GM12878 (cell line): Measurements from ENCODE around the gene GAS2. TPM values are rescaled to one million over a fixed set of nuclear protein-coding genes. Genes with fewer than 3 reads are reported as not detected.
A peak's percentile ranks its signal among the peaks of the same experiment; 100 is the strongest.

ENCODE experiments used
- ATAC-seq: fragments of 200-7000 bp; cut with Tn5 transposase; 3 replicates; pipeline ENCODE4 v1.9.1; 2020; ENCODE audit warnings: mild to moderate bottlenecking, moderate library complexity
- BruUV-seq: library from RNA; stranded (reverse); fragments of 400-500 nt; replicated peaks from 2 replicates; lab custom pipeline; 2021; lab: Mats Ljungman, UMichigan
- CTCF ChIA-PET: fragments of 300-600 bp; sonication (Branson Sonifier 250); formaldehyde crosslinking; extraction: SDS; loops from one replicate; lab custom pipeline; 2021; ENCODE audit warnings: inconsistent platforms; lab: Yijun Ruan, JAX
- POLR2A ChIA-PET: fragments of 350-600 bp; formaldehyde crosslinking; extraction: SDS; loops from one replicate; lab custom pipeline; 2021; ENCODE audit warnings: inconsistent platforms; lab: Charles Lee
- RAD21 ChIA-PET: fragments of 300-600 bp; sonication (Branson Sonifier 250); formaldehyde crosslinking; loops from one replicate; lab custom pipeline; 2023; ENCODE audit warnings: antibody characterized with exemption; ENCODE audit not compliant: unreplicated experiment; lab: Charles Lee
- SMC1A ChIA-PET: fragments of 300-600 bp; sonication (Branson Sonifier 250); formaldehyde crosslinking; loops from one replicate; lab custom pipeline; 2023; ENCODE audit not compliant: unreplicated experiment, uncharacterized antibody; lab: Charles Lee
- DNase-seq: peaks from one replicate; pipeline ENCODE4 v3.0.0-alpha.2; 2011; ENCODE audit warnings: low read depth, low spot score
- FAIRE-seq: peaks from 3 replicates; lab custom pipeline; 2011; peaks lifted over from hg19 to GRCh38; lab: Jason Lieb, UNC
- H2AFZ ChIP-seq: 2 replicates; pipeline ENCODE4 v1.6.0; 2011; ENCODE audit warnings: low read depth, low read length, control low read depth; ENCODE audit not compliant: control insufficient read depth
- H3K27ac ChIP-seq: 2 replicates; pipeline ENCODE4 v1.5.1; 2011; ENCODE audit warnings: control low read depth; ENCODE audit not compliant: control insufficient read depth, insufficient read depth
- H3K27me3 ChIP-seq, 2 experiments: replicated peaks in 1 of 2; 2 replicates each; pipeline versions ENCODE4 v1.6.0 to v1.6.1; 2011; ENCODE audit warnings: low read length in 1 of 2; ENCODE audit not compliant: control insufficient read depth in 2 of 2, insufficient read depth in 2 of 2
- H3K36me3 ChIP-seq, 2 experiments: 2 replicates each; pipeline ENCODE4 v1.5.1; 2011; ENCODE audit warnings: low read length in 1 of 2; ENCODE audit not compliant: control insufficient read depth in 2 of 2, insufficient read depth in 2 of 2
- H3K4me1 ChIP-seq: 2 replicates; pipeline ENCODE4 v1.6.1; 2011; ENCODE audit warnings: mild to moderate bottlenecking, low read length, moderate library complexity, mixed read lengths; ENCODE audit not compliant: control insufficient read depth, insufficient read depth
- H3K4me2 ChIP-seq: 2 replicates; pipeline ENCODE4 v1.6.0; 2011; ENCODE audit warnings: control low read depth; ENCODE audit not compliant: control insufficient read depth, insufficient read depth
- H3K4me3 ChIP-seq: fragments of 200-600 bp; sonication (generic); 2 replicates; pipeline ENCODE4 v1.5.1; 2016
- H3K79me2 ChIP-seq: 2 replicates; pipeline ENCODE4 v1.6.0; 2011; ENCODE audit warnings: low read length; ENCODE audit not compliant: control insufficient read depth, insufficient read depth
- H3K9ac ChIP-seq: 2 replicates; pipeline ENCODE4 v1.8.0; 2011; ENCODE audit warnings: low read length, control low read depth, mixed read lengths; ENCODE audit not compliant: control insufficient read depth, insufficient read depth
- H3K9me3 ChIP-seq: replicated peaks from 3 replicates; pipeline ENCODE4 v1.5.1; 2011; ENCODE audit warnings: mild to moderate bottlenecking, low read length; ENCODE audit not compliant: control insufficient read depth, insufficient read depth
- H4K20me1 ChIP-seq: 2 replicates; pipeline ENCODE4 v1.6.0; 2011; ENCODE audit not compliant: control insufficient read depth, insufficient read depth
- ATF7 ChIP-seq: fragments of 450-650 bp; IDR thresholded peaks from 2 replicates; pipeline ENCODE4 v1.6.1; 2016; ENCODE audit warnings: low read depth, mild to moderate bottlenecking
- BACH1 ChIP-seq: fragments of 450-650 bp; IDR thresholded peaks from 2 replicates; pipeline ENCODE4 v1.6.1; 2017; ENCODE audit warnings: mild to moderate bottlenecking, borderline replicate concordance
- DPF2 ChIP-seq: fragments of 450-650 bp; IDR thresholded peaks from 2 replicates; pipeline ENCODE4 v1.6.1; 2017; ENCODE audit warnings: mild to moderate bottlenecking
- EP300 ChIP-seq, 2 experiments: fragments of 150-350 bp in 1 of 2; IDR thresholded peaks; 2 replicates each; pipeline ENCODE4 v1.6.1; 2011 to 2012; ENCODE audit warnings: low read depth in 2 of 2, low read length in 2 of 2, borderline replicate concordance in 1 of 2, improper control_type of control experiment in 1 of 2, inconsistent platforms in 1 of 2; ENCODE audit not compliant: control insufficient read depth in 1 of 2
- ESRRA ChIP-seq: IDR thresholded peaks from 2 replicates; pipeline ENCODE4 v1.6.1; 2012; ENCODE audit warnings: mild to moderate bottlenecking, low read length, improper control_type of control experiment
- IKZF1 ChIP-seq: fragments of 450-650 bp; conservative IDR thresholded peaks from 2 replicates; pipeline ENCODE4 v1.6.1; 2017; ENCODE audit warnings: antibody characterized with exemption, mild to moderate bottlenecking
- IKZF2 ChIP-seq, 2 experiments: fragments of 450-650 bp; IDR thresholded peaks; 2 replicates each; pipeline ENCODE4 v1.6.1; 2017; ENCODE audit warnings: mild to moderate bottlenecking in 2 of 2, moderate library complexity in 2 of 2
- MEF2A ChIP-seq: IDR thresholded peaks from 2 replicates; pipeline ENCODE4 v1.6.1; 2011; ENCODE audit warnings: low read depth, mild to moderate bottlenecking, low read length, moderate library complexity; ENCODE audit not compliant: insufficient read depth
- MEF2B ChIP-seq: fragments of 450-650 bp; IDR thresholded peaks from 2 replicates; pipeline ENCODE4 v1.6.1; 2018; ENCODE audit warnings: mild to moderate bottlenecking, moderate library complexity; ENCODE audit not compliant: partially characterized antibody, poor library complexity, severe bottlenecking
- MTA2 ChIP-seq: fragments of 450-650 bp; IDR thresholded peaks from 2 replicates; pipeline ENCODE4 v1.6.1; 2016; ENCODE audit warnings: low read depth, mild to moderate bottlenecking, moderate library complexity
- RAD51 ChIP-seq: fragments of 450-650 bp; IDR thresholded peaks from 2 replicates; pipeline ENCODE4 v1.6.1; 2016; ENCODE audit warnings: moderate library complexity, mild to moderate bottlenecking, inconsistent platforms
- RUNX3 ChIP-seq: IDR thresholded peaks from 2 replicates; pipeline ENCODE4 v1.6.1; 2012; ENCODE audit warnings: low read length, inconsistent platforms
- SMARCA5 ChIP-seq: fragments of 450-650 bp; IDR thresholded peaks from 2 replicates; pipeline ENCODE4 v1.6.1; 2017; ENCODE audit warnings: mild to moderate bottlenecking
- SPI1 ChIP-seq: IDR thresholded peaks from 2 replicates; pipeline ENCODE4 v1.6.1; 2011; ENCODE audit warnings: low read depth, mild to moderate bottlenecking, low read length, moderate library complexity, borderline replicate concordance; ENCODE audit not compliant: insufficient read depth
- ZNF217 ChIP-seq: fragments of 450-650 bp; IDR thresholded peaks from 2 replicates; pipeline ENCODE4 v1.6.1; 2017; ENCODE audit warnings: antibody characterized with exemption, mild to moderate bottlenecking
- WGBS: methylation state at CpG from one replicate; pipeline ENCODE4 v1.1.6; 2016; ENCODE audit warnings: low lambda C conversion rate; ENCODE audit not compliant: insufficient replicate concordance, insufficient coverage; ENCODE audit errors: missing lambda C conversion rate; 5-methylcytosine and 5-hydroxymethylcytosine counted together
- in situ Hi-C: fragments of 300-500 bp; cut with MboI; formaldehyde crosslinking; loops from 9 replicates; pipeline ENCODE4 v1.14.3; 2018; ENCODE audit warnings: mixed read lengths
- intact Hi-C: fragments of 100-400 bp; cut with micrococcal nuclease; formaldehyde crosslinking; loops from one replicate; pipeline ENCODE4 v1.14.2; 2022; ENCODE audit not compliant: unreplicated experiment
- polyA plus RNA-seq, 11 experiments: library from polyadenylated mRNA; depleted of rRNA in 4 of 11; unstranded in 6 of 11; stranded (reverse) in 5 of 11; fragments of >200 nt; fragmentation: Nextera tagmentation in 4 of 11; fragmentation: Illumina TruSeq in 1 of 11; extraction: Ambion mirVana in 4 of 11; extraction: Trizol in 1 of 11; gene quantifications; 1 replicate in 1 of 11; 2 replicates in 10 of 11; pipeline versions ENCODE4 v1.2.1 to v1.2.3, GENCODE V29; 2011 to 2016; ENCODE audit warnings: inconsistent platforms in 2 of 11, missing spikeins in 2 of 11, low read depth in 1 of 11
- total RNA-seq, 4 experiments: library from RNA; depleted of rRNA in 3 of 4; stranded (reverse); fragments of >200 nt in 3 of 4; fragmentation: Illumina TruSeq in 1 of 4; extraction: Trizol in 1 of 4; gene quantifications; 2 replicates each; pipeline versions ENCODE4 v1.2.1 to v1.2.3, GENCODE V29; 2013 to 2021
- TF ChIP-seq, protein P1 (sequence below): fragments of 450-650 bp; IDR thresholded peaks from 2 replicates; pipeline ENCODE4 v1.6.1; 2017; ENCODE audit warnings: mild to moderate bottlenecking, moderate library complexity
- TF ChIP-seq, protein P2 (sequence below): fragments of 450-650 bp; conservative IDR thresholded peaks from 2 replicates; pipeline ENCODE4 v1.6.1; 2017; ENCODE audit warnings: mild to moderate bottlenecking, moderate library complexity

The GAS2 gene
- total and polyA plus RNA-seq, 10 of the 15 experiments (the other 5 are each of a cell fraction or from before 2014, with no cell fraction given): 16.4 to 81.4 (median 26.2) TPM

DNA sequence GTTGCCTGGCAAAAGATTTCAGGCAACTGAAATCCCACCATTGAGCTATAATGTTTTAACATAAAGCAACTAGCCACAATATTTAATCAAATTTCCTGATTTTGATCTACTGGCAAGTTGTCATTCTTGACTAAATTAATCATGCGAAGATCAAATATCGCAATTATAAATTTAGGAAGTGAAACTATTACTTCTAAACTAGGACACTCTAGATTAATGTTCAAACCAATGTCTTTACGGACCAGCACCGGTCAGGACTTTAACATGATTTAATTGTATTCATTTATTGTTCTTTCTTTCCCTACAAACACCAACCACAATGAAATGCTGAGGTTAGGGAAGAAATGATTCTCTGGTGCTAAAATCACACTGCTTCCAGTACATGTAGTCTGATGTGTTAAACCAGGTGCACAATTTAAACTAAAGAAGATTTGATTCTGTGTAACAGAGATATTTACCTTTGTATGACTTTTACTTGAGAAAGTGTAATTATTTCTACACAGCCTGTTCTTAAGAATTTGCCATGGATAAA is 14.9 kb downstream of the GAS2 start:
- Histone ChIP-seq H3K4me1 (no peaks in the 10 kb centered on the region), H3K36me3 (no peaks in the 10 kb centered on the region), H3K4me2 (no peak overlapping the region), H4K20me1 (no peaks in the 10 kb centered on the region), H3K79me2 (no peaks in the 10 kb centered on the region), H3K27ac (no peak overlapping the region), H3K27me3 (no peaks in the 10 kb centered on the region), H2AFZ (no peak overlapping the region), H3K4me3 (no peak overlapping the region), H3K9ac (no peak overlapping the region), H3K9me3 (no peaks in the 10 kb centered on the region)
- intact Hi-C loops: no loop called here
- DNase-seq: no peak
- FAIRE-seq: no peak
- ATAC-seq: peak; percentile 65
- no TSS peak for BruUV-seq
- ChIA-PET CTCF (interaction anchor here (0.6 to 8.9 kb wide), 6 partner anchors 10 to 105 kb away, joined by 3 to 74 read pairs (median 4); no protein-coding TSS in a partner anchor), SMC1A (interaction anchor here (0.7 to 10.2 kb wide), 13 partner anchors 9 to 106 kb away, joined by 3 to 117 read pairs (median 7); partner anchors contain the start of gene GAS2), RAD21 (interaction anchor here (0.7 to 10.3 kb wide), 8 partner anchors 10 to 105 kb away, joined by 3 to 111 read pairs (median 29); no protein-coding TSS in a partner anchor), POLR2A (interaction anchor here (1.1 to 1.3 kb wide), 3 partner anchors 9 to 24 kb away, joined by 3 to 9 read pairs (median 3); no protein-coding TSS in a partner anchor)
- in situ Hi-C loops: no loop called here
- WGBS: 16% methylated on average over 4 of the region's 4 CpGs
- 0 out of 2 replicates have a peak, but pooled peaks have one; percentile 19 for TF ChIP-seq RAD51
- TF ChIP-seq, protein P1, sequence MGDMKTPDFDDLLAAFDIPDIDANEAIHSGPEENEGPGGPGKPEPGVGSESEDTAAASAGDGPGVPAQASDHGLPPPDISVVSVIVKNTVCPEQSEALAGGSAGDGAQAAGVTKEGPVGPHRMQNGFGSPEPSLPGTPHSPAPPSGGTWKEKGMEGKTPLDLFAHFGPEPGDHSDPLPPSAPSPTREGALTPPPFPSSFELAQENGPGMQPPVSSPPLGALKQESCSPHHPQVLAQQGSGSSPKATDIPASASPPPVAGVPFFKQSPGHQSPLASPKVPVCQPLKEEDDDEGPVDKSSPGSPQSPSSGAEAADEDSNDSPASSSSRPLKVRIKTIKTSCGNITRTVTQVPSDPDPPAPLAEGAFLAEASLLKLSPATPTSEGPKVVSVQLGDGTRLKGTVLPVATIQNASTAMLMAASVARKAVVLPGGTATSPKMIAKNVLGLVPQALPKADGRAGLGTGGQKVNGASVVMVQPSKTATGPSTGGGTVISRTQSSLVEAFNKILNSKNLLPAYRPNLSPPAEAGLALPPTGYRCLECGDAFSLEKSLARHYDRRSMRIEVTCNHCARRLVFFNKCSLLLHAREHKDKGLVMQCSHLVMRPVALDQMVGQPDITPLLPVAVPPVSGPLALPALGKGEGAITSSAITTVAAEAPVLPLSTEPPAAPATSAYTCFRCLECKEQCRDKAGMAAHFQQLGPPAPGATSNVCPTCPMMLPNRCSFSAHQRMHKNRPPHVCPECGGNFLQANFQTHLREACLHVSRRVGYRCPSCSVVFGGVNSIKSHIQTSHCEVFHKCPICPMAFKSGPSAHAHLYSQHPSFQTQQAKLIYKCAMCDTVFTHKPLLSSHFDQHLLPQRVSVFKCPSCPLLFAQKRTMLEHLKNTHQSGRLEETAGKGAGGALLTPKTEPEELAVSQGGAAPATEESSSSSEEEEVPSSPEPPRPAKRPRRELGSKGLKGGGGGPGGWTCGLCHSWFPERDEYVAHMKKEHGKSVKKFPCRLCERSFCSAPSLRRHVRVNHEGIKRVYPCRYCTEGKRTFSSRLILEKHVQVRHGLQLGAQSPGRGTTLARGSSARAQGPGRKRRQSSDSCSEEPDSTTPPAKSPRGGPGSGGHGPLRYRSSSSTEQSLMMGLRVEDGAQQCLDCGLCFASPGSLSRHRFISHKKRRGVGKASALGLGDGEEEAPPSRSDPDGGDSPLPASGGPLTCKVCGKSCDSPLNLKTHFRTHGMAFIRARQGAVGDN: no peak
- TF ChIP-seq ATF7: peak; percentile 54; the same call in 1 of the 2 replicates
- 0 out of 2 replicates have a peak, but pooled peaks have one; percentile 10 for TF ChIP-seq MEF2A
- TF ChIP-seq ESRRA: no peak
- TF ChIP-seq, protein P2, sequence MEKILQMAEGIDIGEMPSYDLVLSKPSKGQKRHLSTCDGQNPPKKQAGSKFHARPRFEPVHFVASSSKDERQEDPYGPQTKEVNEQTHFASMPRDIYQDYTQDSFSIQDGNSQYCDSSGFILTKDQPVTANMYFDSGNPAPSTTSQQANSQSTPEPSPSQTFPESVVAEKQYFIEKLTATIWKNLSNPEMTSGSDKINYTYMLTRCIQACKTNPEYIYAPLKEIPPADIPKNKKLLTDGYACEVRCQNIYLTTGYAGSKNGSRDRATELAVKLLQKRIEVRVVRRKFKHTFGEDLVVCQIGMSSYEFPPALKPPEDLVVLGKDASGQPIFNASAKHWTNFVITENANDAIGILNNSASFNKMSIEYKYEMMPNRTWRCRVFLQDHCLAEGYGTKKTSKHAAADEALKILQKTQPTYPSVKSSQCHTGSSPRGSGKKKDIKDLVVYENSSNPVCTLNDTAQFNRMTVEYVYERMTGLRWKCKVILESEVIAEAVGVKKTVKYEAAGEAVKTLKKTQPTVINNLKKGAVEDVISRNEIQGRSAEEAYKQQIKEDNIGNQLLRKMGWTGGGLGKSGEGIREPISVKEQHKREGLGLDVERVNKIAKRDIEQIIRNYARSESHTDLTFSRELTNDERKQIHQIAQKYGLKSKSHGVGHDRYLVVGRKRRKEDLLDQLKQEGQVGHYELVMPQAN: no peak
- TF ChIP-seq BACH1: peak; percentile 79; the same call in 1 of the 2 replicates
- peak; percentile 65; the same call in 1 of the 2 replicates for TF ChIP-seq ZNF217
- peak; percentile 67 to 78; a peak in 2 of 4 replicates for TF ChIP-seq IKZF2 (IDR thresholded peaks at IDR 0.05)
- TF ChIP-seq DPF2: peak; percentile 95
- TF ChIP-seq SPI1: peak; percentile 92
- TF ChIP-seq IKZF1: peak; percentile 49
- peak; percentile 96 for TF ChIP-seq MTA2
- TF ChIP-seq EP300 (IDR thresholded peaks at IDR 0.05; ENCODE audit: borderline replicate concordance in 1 of 2, control insufficient read depth in 1 of 2, low read depth in 2 of 2, low read length in 2 of 2): peak; percentile 10 to 20; a peak in 2 of 4 replicates
- peak; percentile 62 for TF ChIP-seq MEF2B
- 0 out of 2 replicates have a peak, but pooled peaks have one; percentile 46 for TF ChIP-seq SMARCA5
- peak; percentile 14; the same call in 1 of the 2 replicates for TF ChIP-seq RUNX3
